SU-DHL-6 (cell line): ENCODE measurements around the gene PPP2R2C.

Source experiments
- H2AFZ ChIP-seq: fragments of 200-600 bp; sonication (generic); 2 replicates; pipeline ENCODE4 v1.6.1; 2014; ENCODE audit warnings: low read depth, mild to moderate bottlenecking, moderate library complexity, mixed read lengths, antibody characterized with exemption, low read length; ENCODE audit not compliant: severe bottlenecking
- H3F3A ChIP-seq: fragments of 200-600 bp; shearing (Covaris generic); 2 replicates; pipeline ENCODE4 v1.6.0; 2016; ENCODE audit warnings: antibody characterized with exemption, mild to moderate bottlenecking; ENCODE audit not compliant: insufficient read depth
- H3K27ac ChIP-seq: fragments of 200-600 bp; sonication (generic); 2 replicates; pipeline ENCODE4 v1.5.1; 2016; ENCODE audit warnings: low read depth, mild to moderate bottlenecking, low read length, moderate library complexity, mixed read lengths
- H3K27me3 ChIP-seq: fragments of 200-600 bp; sonication (generic), shearing (Covaris generic); 2 replicates; pipeline ENCODE4 v1.6.0; 2014; ENCODE audit warnings: mild to moderate bottlenecking, low read length
- H3K36me3 ChIP-seq: fragments of 200-600 bp; sonication (generic); 2 replicates; pipeline ENCODE4 v1.6.1; 2014; ENCODE audit warnings: mild to moderate bottlenecking, low read length, mixed read lengths
- H3K4me2 ChIP-seq: fragments of 300-600, 200-600 bp; shearing (Covaris generic), sonication (generic); 2 replicates; pipeline ENCODE4 v1.6.0; 2014; ENCODE audit warnings: low read length, low read depth, mild to moderate bottlenecking; ENCODE audit not compliant: poor library complexity, severe bottlenecking
- H3K4me3 ChIP-seq: fragments of 200-600 bp; sonication (generic); 2 replicates; pipeline ENCODE4 v1.5.1; 2014; ENCODE audit warnings: antibody characterized with exemption, low read length, mild to moderate bottlenecking, mixed read lengths; ENCODE audit not compliant: insufficient read depth, poor library complexity, severe bottlenecking
- H3K79me2 ChIP-seq: fragments of 200-600 bp; sonication (generic); 2 replicates; pipeline ENCODE4 v1.6.1; 2014; ENCODE audit warnings: mild to moderate bottlenecking, low read length, moderate library complexity; ENCODE audit not compliant: insufficient read depth
- H3K9ac ChIP-seq: fragments of 200-600 bp; sonication (generic); 2 replicates; pipeline ENCODE4 v1.7.0; 2014; ENCODE audit warnings: mild to moderate bottlenecking, low read length
- H3K9me2 ChIP-seq: fragments of 200-600 bp; sonication (generic); replicated peaks from 2 replicates; pipeline ENCODE4 v1.6.1; 2014; ENCODE audit warnings: low read length; ENCODE audit not compliant: insufficient read depth
- H3K9me3 ChIP-seq: fragments of 200-600 bp; sonication (generic); 2 replicates; pipeline ENCODE4 v1.6.1; 2014; ENCODE audit warnings: low read length, mixed read lengths; ENCODE audit not compliant: insufficient read depth
- H4K20me1 ChIP-seq: fragments of 200-600 bp; sonication (generic); 2 replicates; pipeline ENCODE4 v1.6.1; 2014; ENCODE audit warnings: low read depth, mild to moderate bottlenecking, antibody characterized with exemption, low read length, moderate library complexity, mixed read lengths
- EZH2phosphoT487 ChIP-seq: fragments of 200-600 bp; sonication (generic), shearing (Covaris generic); conservative IDR thresholded peaks from 2 replicates; pipeline ENCODE4 v1.6.1; 2018; ENCODE audit warnings: mild to moderate bottlenecking, antibody characterized with exemption, low read length, moderate library complexity, mixed read lengths
- TF ChIP-seq, protein P1 (sequence below): fragments of 200-600 bp; sonication (generic); IDR thresholded peaks from one replicate; pipeline ENCODE4 v1.5.1; 2017; ENCODE audit warnings: antibody characterized with exemption, mild to moderate bottlenecking, low read length, moderate library complexity; ENCODE audit not compliant: insufficient read depth, poor library complexity, severe bottlenecking

PPP2R2C gene

DNA sequence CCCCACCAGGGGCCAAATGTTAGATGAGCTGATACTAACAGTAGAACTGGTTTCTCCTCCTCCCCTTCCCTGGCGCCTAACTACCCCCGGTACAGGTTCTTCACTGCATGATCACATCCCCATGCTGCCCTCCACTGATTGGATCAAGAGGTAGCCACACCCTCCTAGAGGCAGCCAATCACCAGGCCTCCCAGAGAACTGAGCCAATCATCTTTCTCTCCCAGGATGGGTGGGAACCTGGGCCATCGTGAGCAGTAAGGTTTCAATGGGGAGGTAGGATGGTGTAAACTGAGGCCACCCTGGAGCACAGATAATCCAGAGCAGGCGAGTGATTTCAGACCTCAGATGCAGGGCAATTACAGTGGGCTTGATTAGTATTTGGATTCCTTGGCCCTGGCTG lies 64.2 kb downstream of the PPP2R2C start:
- no peaks in the 10 kb centered on the region for H3K9me3 ChIP-seq
- H3K9me2 ChIP-seq: no peaks in the 10 kb centered on the region
- TF ChIP-seq EZH2phosphoT487: no peak
- TF ChIP-seq, protein P1, sequence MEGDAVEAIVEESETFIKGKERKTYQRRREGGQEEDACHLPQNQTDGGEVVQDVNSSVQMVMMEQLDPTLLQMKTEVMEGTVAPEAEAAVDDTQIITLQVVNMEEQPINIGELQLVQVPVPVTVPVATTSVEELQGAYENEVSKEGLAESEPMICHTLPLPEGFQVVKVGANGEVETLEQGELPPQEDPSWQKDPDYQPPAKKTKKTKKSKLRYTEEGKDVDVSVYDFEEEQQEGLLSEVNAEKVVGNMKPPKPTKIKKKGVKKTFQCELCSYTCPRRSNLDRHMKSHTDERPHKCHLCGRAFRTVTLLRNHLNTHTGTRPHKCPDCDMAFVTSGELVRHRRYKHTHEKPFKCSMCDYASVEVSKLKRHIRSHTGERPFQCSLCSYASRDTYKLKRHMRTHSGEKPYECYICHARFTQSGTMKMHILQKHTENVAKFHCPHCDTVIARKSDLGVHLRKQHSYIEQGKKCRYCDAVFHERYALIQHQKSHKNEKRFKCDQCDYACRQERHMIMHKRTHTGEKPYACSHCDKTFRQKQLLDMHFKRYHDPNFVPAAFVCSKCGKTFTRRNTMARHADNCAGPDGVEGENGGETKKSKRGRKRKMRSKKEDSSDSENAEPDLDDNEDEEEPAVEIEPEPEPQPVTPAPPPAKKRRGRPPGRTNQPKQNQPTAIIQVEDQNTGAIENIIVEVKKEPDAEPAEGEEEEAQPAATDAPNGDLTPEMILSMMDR: no peak
- H3K27me3 ChIP-seq: no peaks in the 10 kb centered on the region
- no peak overlapping the region for H3K9ac ChIP-seq
- H3K79me2 ChIP-seq: no peaks in the 10 kb centered on the region
- no peak overlapping the region for H3K4me3 ChIP-seq
- H2AFZ ChIP-seq: no peak overlapping the region
- H3K4me2 ChIP-seq: no peak overlapping the region
- H4K20me1 ChIP-seq: no peaks in the 10 kb centered on the region
- no peak overlapping the region for H3K27ac ChIP-seq
- no peaks in the 10 kb centered on the region for H3F3A ChIP-seq
- no peaks in the 10 kb centered on the region for H3K36me3 ChIP-seq

DNA sequence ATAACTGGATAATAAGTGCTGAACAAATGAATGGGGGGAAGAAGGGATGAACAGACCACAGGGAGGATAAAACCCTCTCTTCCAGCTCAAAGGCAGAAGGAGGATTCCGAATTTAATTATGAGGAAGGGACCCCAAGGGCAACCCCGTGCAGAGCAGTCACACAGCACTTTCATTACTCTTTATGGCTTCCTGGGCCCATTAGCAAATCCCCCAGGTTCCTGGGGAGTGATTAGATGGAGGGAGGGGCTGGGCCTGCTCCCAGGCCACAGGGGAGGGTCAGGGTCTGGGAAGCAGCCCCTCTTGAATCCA lies 67.1 kb downstream of the PPP2R2C start:
- H3K36me3 ChIP-seq: no peaks in the 10 kb centered on the region
- H3K4me3 ChIP-seq: no peak overlapping the region
- TF ChIP-seq, protein P1: no peak
- no peak for TF ChIP-seq EZH2phosphoT487
- H3K79me2 ChIP-seq: no peaks in the 10 kb centered on the region
- H3K27ac ChIP-seq: no peak overlapping the region
- no peak overlapping the region for H3K4me2 ChIP-seq
- no peaks in the 10 kb centered on the region for H3K9me2 ChIP-seq
- no peaks in the 10 kb centered on the region for H3K9me3 ChIP-seq
- H2AFZ ChIP-seq: no peak overlapping the region
- H3F3A ChIP-seq: no peaks in the 10 kb centered on the region
- no peak overlapping the region for H3K9ac ChIP-seq
- H3K27me3 ChIP-seq: no peaks in the 10 kb centered on the region
- no peaks in the 10 kb centered on the region for H4K20me1 ChIP-seq

DNA sequence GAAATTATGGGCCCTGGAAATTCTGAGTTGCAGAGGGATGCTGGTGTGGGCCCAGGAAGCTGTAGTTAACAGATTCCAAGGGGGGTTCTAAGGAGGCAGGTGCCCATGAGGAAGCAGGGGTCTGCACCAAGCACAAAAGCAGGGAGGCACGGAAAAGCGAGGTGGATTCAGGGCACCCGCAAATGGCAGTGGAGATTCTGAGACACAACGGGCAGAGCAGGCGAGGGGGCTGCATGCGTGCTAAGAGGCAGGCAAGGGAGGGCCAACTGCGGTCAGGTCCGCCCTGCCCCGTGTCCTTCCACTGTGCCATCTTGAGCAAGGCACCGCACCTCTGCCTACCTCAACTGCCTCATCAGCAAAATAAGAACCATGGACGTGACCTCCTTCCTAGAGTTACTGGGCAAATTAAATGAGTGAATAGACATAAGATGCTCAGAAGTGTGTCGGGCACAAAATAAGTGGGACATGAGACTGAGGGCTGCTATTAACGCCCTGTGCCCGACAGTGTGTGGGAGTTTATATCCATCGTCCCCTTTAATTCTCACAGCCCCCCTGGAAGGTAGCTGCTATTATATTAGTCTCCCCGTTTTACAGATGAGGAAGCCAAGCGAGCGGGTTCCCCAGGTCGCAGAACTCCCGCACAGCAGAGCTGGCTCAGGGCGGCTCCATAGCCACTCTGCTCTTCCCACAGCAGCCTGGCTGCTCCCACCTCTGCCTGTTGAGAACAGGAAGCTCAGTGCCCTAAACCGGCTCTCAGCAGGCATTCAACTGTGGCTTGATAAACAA lies 67.6 kb downstream of the PPP2R2C start:
- no peak overlapping the region for H3K4me2 ChIP-seq
- H3K9me2 ChIP-seq: no peaks in the 10 kb centered on the region
- H4K20me1 ChIP-seq: no peaks in the 10 kb centered on the region
- H3K36me3 ChIP-seq: no peaks in the 10 kb centered on the region
- H3K79me2 ChIP-seq: no peaks in the 10 kb centered on the region
- no peak overlapping the region for H3K27ac ChIP-seq
- H3F3A ChIP-seq: no peaks in the 10 kb centered on the region
- no peak overlapping the region for H3K4me3 ChIP-seq
- no peaks in the 10 kb centered on the region for H3K9me3 ChIP-seq
- no peaks in the 10 kb centered on the region for H3K27me3 ChIP-seq
- H2AFZ ChIP-seq: no peak overlapping the region
- TF ChIP-seq, protein P1: no peak
- TF ChIP-seq EZH2phosphoT487: no peak
- no peak overlapping the region for H3K9ac ChIP-seq
